HUES48 (cell line): ENCODE results near the gene TXNL4A.
A peak's percentile ranks its signal among the peaks of the same experiment; 100 is the strongest.
"Not testable (repeated sequence)": the region's sequence is repeated elsewhere in the genome, so short reads cannot be mapped to it uniquely, and the experiment has no call there.

ENCODE experiments used
- H3K27ac ChIP-seq: one replicate; pipeline ENCODE4 v1.7.0; 2013; ENCODE audit warnings: low read depth, low read length, inconsistent platforms
- H3K27me3 ChIP-seq: 2 replicates; pipeline ENCODE4 v1.6.1; 2013; ENCODE audit warnings: mild to moderate bottlenecking, low read length; ENCODE audit not compliant: control insufficient read depth, insufficient read depth
- H3K36me3 ChIP-seq: 2 replicates; pipeline ENCODE4 v1.6.1; 2013; ENCODE audit warnings: low read length; ENCODE audit not compliant: control insufficient read depth, insufficient read depth
- H3K4me1 ChIP-seq: 2 replicates; pipeline ENCODE4 v1.6.1; 2013; ENCODE audit warnings: mild to moderate bottlenecking, low read length; ENCODE audit not compliant: control insufficient read depth, insufficient read depth
- H3K4me3 ChIP-seq: 2 replicates; pipeline ENCODE4 v1.5.1; 2013; ENCODE audit warnings: mild to moderate bottlenecking, low read depth, low read length
- H3K9ac ChIP-seq: 2 replicates; pipeline ENCODE4 v1.6.1; 2013; ENCODE audit warnings: mild to moderate bottlenecking, low read depth, low read length, moderate library complexity
- H3K9me3 ChIP-seq: 2 replicates; pipeline ENCODE4 v1.6.1; 2013; ENCODE audit warnings: low read length; ENCODE audit not compliant: control insufficient read depth, insufficient read depth

The TXNL4A gene

GRCh38 chr18:80022613-80023012, 34.2 kb upstream of the TXNL4A start:
- Histone ChIP-seq H3K27ac (no peak overlapping the region), H3K9me3 (peaks cover 68% of the 10 kb centered on the region), H3K9ac (no peak overlapping the region), H3K36me3 (no peaks in the 10 kb centered on the region), H3K4me3 (no peak overlapping the region), H3K27me3 (no peaks in the 10 kb centered on the region), H3K4me1 (no peaks in the 10 kb centered on the region)

GRCh38 chr18:80012714-80013113, 24.4 kb upstream of the TXNL4A start:
- H3K27me3 ChIP-seq: no peaks in the 10 kb centered on the region
- no peak overlapping the region for H3K4me3 ChIP-seq
- no peaks in the 10 kb centered on the region for H3K4me1 ChIP-seq
- no peaks in the 10 kb centered on the region for H3K36me3 ChIP-seq
- no peak overlapping the region for H3K9ac ChIP-seq
- H3K9me3 ChIP-seq: peaks cover 14% of the 10 kb centered on the region
- no peak overlapping the region for H3K27ac ChIP-seq

- H3K36me3 ChIP-seq, H3K27ac ChIP-seq: not testable (repeated sequence)
Measured at GRCh38 chr18:80011496-80012137, 23.3 kb upstream of the TXNL4A start.

GRCh38 chr18:80010551-80010906, 22.2 kb upstream of the TXNL4A start:
- Histone ChIP-seq H3K27ac (no peak overlapping the region), H3K36me3 (no peaks in the 10 kb centered on the region), H3K9ac (no peak overlapping the region), H3K4me3 (no peak overlapping the region), H3K9me3 (peaks cover 14% of the 10 kb centered on the region), H3K27me3 (no peaks in the 10 kb centered on the region), H3K4me1 (no peaks in the 10 kb centered on the region)

More at GRCh38 chr18:80011496-80012137, 23.3 kb upstream of the TXNL4A start:
- H3K9ac ChIP-seq, H3K4me3 ChIP-seq, H3K27me3 ChIP-seq, H3K4me1 ChIP-seq: not testable (repeated sequence)
- peaks cover 14% of the 10 kb centered on the region for H3K9me3 ChIP-seq

GRCh38 chr18:80009661-80010550, 21.5 kb upstream of the TXNL4A start:
- Histone ChIP-seq H3K9me3 (peaks cover 14% of the 10 kb centered on the region), H3K36me3 (no peaks in the 10 kb centered on the region), H3K27me3 (no peaks in the 10 kb centered on the region), H3K4me3 (no peak overlapping the region), H3K9ac (no peak overlapping the region), H3K27ac (no peak overlapping the region), H3K4me1 (no peaks in the 10 kb centered on the region)

- Histone ChIP-seq H3K4me1 (no peaks in the 10 kb centered on the region), H3K36me3 (no peaks in the 10 kb centered on the region), H3K4me3 (no peak overlapping the region), H3K9ac (no peak overlapping the region), H3K27ac (peak overlapping the region; percentile 38), H3K27me3 (no peaks in the 10 kb centered on the region), H3K9me3 (peaks cover 9% of the 10 kb centered on the region)
Measured at GRCh38 chr18:80006724-80007123, 18.4 kb upstream of the TXNL4A start.

- H3K27ac ChIP-seq: no peak overlapping the region
- H3K9ac ChIP-seq: no peak overlapping the region
- no peaks in the 10 kb centered on the region for H3K36me3 ChIP-seq
- H3K4me1 ChIP-seq: no peaks in the 10 kb centered on the region
- H3K9me3 ChIP-seq: peaks cover 20% of the 10 kb centered on the region
- no peaks in the 10 kb centered on the region for H3K27me3 ChIP-seq
- no peak overlapping the region for H3K4me3 ChIP-seq
Measured at GRCh38 chr18:80004600-80005342, 16.4 kb upstream of the TXNL4A start.

GRCh38 chr18:80002468-80002867, 14.1 kb upstream of the TXNL4A start:
- Histone ChIP-seq H3K9me3 (peaks cover 20% of the 10 kb centered on the region), H3K36me3 (no peaks in the 10 kb centered on the region), H3K4me1 (no peaks in the 10 kb centered on the region), H3K4me3 (no peak overlapping the region), H3K27me3 (no peaks in the 10 kb centered on the region), H3K9ac (no peak overlapping the region), H3K27ac (no peak overlapping the region)

- Histone ChIP-seq H3K9me3 (peaks cover 20% of the 10 kb centered on the region), H3K27me3 (no peaks in the 10 kb centered on the region), H3K36me3 (no peaks in the 10 kb centered on the region), H3K27ac (no peak overlapping the region), H3K4me1 (no peaks in the 10 kb centered on the region), H3K9ac (no peak overlapping the region), H3K4me3 (no peak overlapping the region)
Measured at GRCh38 chr18:80000877-80001276, 12.5 kb upstream of the TXNL4A start.

GRCh38 chr18:79999701-80000100, 11.3 kb upstream of the TXNL4A start:
- H3K4me3 ChIP-seq, H3K36me3 ChIP-seq, H3K27me3 ChIP-seq, H3K4me1 ChIP-seq, H3K27ac ChIP-seq, H3K9ac ChIP-seq: not testable (repeated sequence)
- peaks cover 20% of the 10 kb centered on the region for H3K9me3 ChIP-seq

- Histone ChIP-seq H3K9ac (no peak overlapping the region), H3K36me3 (peaks cover 3% of the 10 kb centered on the region), H3K4me1 (peaks cover 34% of the 10 kb centered on the region), H3K9me3 (no peaks in the 10 kb centered on the region), H3K27me3 (no peaks in the 10 kb centered on the region), H3K27ac (no peak overlapping the region), H3K4me3 (no peak overlapping the region)
Measured at GRCh38 chr18:79991494-79991893, 3.1 kb upstream of the TXNL4A start.
